ENCODE data around the gene NT5DC3. TPM values are rescaled to one million over a fixed set of nuclear protein-coding genes. Genes with fewer than 3 reads are reported as not detected.

NT5DC3 gene
- polyA plus RNA-seq, 3 donors = 4.5 to 6.8 (median 6.7) TPM

DNA sequence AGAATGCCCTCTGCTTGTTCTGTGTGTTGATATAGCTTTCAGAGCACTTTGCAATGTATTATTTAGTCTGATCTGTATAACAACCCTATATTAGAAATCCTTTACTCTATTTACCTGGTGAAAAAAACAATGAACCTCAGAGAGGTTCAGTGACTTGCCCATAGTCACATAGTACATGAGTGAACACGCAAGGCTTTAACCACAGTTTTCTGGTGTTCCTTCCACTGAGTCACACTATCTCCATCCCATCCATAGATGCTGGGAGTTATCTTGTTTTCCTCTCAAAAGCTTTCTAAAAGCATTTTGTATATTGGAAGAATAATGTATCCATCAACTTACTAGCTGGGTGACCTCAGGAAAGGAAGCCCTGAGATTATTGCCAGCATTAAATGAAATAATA, 104.5 kb downstream of the NT5DC3 start:
- DNase-seq (ENCODE audit: extremely low read depth in 1 of 11, low read depth in 9 of 11, low spot score in 4 of 11) = no peak

DNA sequence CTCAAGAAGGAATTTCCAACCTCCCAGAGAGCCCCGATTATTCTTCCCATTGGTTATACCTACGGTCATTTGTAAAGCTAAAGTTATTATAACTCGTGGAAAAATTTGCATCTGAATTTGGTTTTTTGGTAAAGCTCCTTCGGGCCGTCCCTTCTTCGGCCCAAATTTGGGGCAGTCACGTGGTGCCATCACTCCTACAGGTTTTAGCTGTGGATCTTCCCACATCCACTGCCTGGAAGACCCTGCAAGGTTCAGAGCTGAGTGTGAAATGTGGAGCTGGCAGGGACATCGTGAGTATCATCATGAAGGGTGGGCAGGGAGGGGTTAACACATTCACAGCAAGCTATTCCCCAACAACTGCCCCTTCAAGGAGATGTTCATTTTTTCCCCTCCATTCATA, 105.7 kb downstream of the NT5DC3 start:
- no peak for DNase-seq (ENCODE audit: extremely low read depth in 1 of 11, low read depth in 9 of 11, low spot score in 4 of 11)

DNA sequence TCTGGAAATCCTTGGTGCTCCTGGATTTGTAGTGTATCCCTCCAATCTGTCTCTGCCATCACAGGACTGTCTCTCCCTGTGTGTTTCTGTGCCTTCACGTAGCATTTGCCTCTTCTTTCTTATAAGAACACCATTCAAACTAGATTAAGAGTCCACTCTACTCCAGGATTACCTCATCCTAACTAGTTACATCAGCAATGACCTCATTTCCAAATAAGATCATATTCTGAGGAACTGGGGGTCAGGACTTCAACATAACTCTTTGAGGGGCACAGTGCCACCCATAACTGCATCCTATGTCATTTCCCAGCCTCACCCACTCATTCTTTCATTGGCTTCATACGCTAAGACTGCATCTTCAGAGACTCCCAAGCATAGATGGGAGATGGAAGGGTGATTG, 106.2 kb downstream of the NT5DC3 start:
- no peak for DNase-seq (ENCODE audit: extremely low read depth in 1 of 11, low read depth in 9 of 11, low spot score in 4 of 11)

DNA sequence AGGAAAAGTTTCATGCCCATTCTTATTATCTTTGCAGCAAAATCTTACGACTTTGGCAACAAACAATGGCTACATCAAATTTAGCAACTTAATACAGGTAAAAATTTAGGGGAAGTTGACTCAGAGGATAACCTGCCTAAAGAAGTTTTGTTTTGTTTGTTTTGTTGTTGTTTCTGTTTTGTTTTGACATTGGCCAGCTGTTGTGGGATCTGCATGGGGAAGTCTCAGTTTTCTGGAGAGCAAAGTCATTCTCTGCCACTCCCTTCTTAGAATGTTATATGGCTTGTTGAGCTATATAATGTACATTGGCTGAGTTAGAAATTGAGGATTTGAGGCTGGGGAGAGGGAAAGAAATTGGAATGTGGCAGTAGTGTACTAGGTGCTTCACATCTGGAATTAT, 109.5 kb downstream of the NT5DC3 start:
- DNase-seq (ENCODE audit: extremely low read depth in 1 of 11, low read depth in 9 of 11, low spot score in 4 of 11) = no peak

DNA sequence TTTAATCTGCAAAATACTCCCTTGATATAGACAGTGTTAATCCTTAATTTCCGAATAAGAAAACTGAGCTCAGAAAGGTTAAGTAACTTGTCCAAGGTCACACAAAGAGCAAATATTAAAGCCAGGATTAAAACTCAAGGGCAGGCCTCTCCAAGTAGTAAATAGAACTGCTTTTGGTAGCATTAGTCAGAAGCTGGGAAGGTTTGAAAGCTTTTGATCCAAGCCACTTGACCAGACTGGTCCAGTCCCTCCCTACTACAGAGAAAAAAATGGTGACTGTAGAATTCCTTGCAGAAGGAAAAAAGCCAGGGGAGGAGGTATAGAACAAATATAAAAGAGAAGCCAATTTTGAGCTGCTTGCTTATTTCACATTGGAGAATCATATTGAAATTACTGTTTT, 111.5 kb downstream of the NT5DC3 start:
- no peak for DNase-seq (ENCODE audit: extremely low read depth in 1 of 11, low read depth in 9 of 11, low spot score in 4 of 11)

DNA sequence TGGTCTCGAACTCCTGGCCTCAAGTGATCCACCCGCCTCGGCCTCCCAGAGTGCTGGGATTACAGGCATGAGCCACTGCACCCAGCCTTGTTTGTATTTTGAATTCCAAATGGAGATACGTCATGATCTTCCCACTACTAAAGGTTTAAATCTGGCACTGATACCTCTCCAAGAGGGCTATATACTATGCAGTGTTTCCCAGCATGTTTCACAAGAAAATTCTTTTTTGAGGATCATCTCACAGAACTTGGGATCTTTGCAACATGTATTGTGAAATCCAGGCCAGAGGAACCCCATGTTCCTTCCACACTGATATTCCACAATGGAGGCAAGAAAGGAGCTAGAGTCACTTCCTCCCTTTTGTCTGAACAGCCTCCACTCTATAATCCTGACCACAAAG, 112.7 kb downstream of the NT5DC3 start:
- DNase-seq (ENCODE audit: extremely low read depth in 1 of 11, low read depth in 9 of 11, low spot score in 4 of 11) = no peak

DNA sequence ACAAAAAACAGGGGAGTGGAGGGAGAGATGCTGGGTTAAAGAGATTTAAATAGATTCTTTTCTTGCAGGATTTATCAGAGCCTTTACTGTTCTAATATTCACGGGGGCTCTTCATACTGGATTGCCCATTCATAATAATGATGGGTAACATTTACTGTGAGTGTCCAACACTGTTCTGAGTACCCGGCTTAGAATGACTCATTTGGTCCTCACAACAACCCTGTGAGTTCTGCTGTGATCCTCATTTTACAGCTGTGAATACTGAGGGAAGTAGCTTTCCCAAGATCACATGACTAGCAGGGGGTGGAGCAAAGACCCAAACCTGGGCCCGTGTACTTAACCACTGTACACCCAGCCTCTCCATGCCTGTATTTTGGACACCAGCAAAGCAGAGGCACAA, 113.4 kb downstream of the NT5DC3 start:
- no peak for DNase-seq (ENCODE audit: extremely low read depth in 1 of 11, low read depth in 9 of 11, low spot score in 4 of 11)

DNA sequence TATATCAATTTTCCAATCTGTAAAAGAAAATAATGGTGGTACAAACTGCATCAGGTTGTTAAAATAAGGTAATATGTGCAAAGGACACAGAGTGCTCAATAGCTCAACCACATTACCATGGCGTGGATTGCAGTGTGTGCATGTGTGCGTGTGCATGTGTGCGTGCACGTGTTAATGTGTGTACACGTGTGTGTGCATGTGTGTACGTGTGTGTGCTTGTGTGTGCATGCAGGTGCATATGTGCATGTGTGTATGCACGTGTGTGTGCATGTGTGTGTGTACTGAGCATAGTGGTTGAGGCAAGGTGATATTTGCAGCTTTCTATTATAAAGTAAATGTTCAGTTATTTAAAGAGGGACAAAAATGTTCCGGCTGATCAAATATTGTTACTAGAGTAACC, 115.6 kb downstream of the NT5DC3 start:
- DNase-seq (ENCODE audit: extremely low read depth in 1 of 11, low read depth in 9 of 11, low spot score in 4 of 11) = no peak

Other genes with a start within 250 kb of the NT5DC3 start
- 1,000 to 10,000 TPM in 2 of 3 donors, 100 to 1,000 TPM in 1; 1,000 to 1,099 (median 1,026) TPM for gene HSP90B1, start 89.2 kb upstream of the NT5DC3 start, polyA plus RNA-seq (ENCODE audit: insufficient read length in 3 of 3)
- gene TDG, start 124.6 kb upstream of the NT5DC3 start, polyA plus RNA-seq (ENCODE audit: insufficient read length in 3 of 3) = 10 to 100 TPM; 51.1 to 64.6 (median 53.0) TPM
- gene GLT8D2, start 209.0 kb upstream of the NT5DC3 start, polyA plus RNA-seq (ENCODE audit: insufficient read length in 3 of 3) = 10 to 100 TPM in 2 of 3 donors, 1 to 10 TPM in 1; 7.0 to 12.1 (median 11.6) TPM
- 10 to 100 TPM; 14.8 to 19.0 (median 16.2) TPM for gene HCFC2, start 223.3 kb upstream of the NT5DC3 start, polyA plus RNA-seq (ENCODE audit: insufficient read length in 3 of 3)

All from renal cortex interstitium (tissue), 11 donors.